IgD-negative memory B cell (primary cell): Measurements from ENCODE around the gene SYTL2. TPM values are rescaled to one million over a fixed set of nuclear protein-coding genes. Genes with fewer than 3 reads are reported as not detected.

Source experiments
- H3K27ac Mint-ChIP-seq, 3 donors: one replicate each; pipeline ENCODE4 v1.8.0; 2020 to 2022; ENCODE audit warnings: mild to moderate bottlenecking in 3 of 3, mixed read lengths in 3 of 3, moderate library complexity in 1 of 3
- H3K27me3 Mint-ChIP-seq: one replicate; pipeline ENCODE4 v1.8.0; 2021; ENCODE audit warnings: mixed read lengths
- H3K36me3 Mint-ChIP-seq: one replicate; pipeline ENCODE4 v1.8.0; 2020; ENCODE audit warnings: mild to moderate bottlenecking, mixed read lengths
- H3K4me1 Mint-ChIP-seq, 3 donors: one replicate each; pipeline ENCODE4 v1.8.0; 2020 to 2022; ENCODE audit warnings: mixed read lengths in 3 of 3, mild to moderate bottlenecking in 1 of 3
- H3K4me3 Mint-ChIP-seq, 4 donors: one replicate each; pipeline ENCODE4 v1.8.0; 2020 to 2022; ENCODE audit warnings: mild to moderate bottlenecking in 4 of 4, mixed read lengths in 4 of 4, moderate library complexity in 3 of 4
- H3K9me3 Mint-ChIP-seq, 3 donors: one replicate each; pipeline ENCODE4 v1.8.0; 2020 to 2021; ENCODE audit warnings: mixed read lengths in 3 of 3, mild to moderate bottlenecking in 1 of 3
- polyA plus RNA-seq: library from polyadenylated mRNA; unstranded; fragments of 300-500 nt; fragmentation: Illumina TruSeq; gene quantifications from one replicate; pipeline ENCODE4 v1.2.3, GENCODE V29; 2021

SYTL2 gene
- polyA plus RNA-seq, 1 donor from 2014 or later, result 1.3 TPM

- Mint-ChIP-seq H3K9me3 (no peaks in the 10 kb centered on the region), H3K27ac (no peak overlapping the region), H3K4me1 (no peaks in the 10 kb centered on the region), H3K36me3 (peaks cover 5% of the 10 kb centered on the region), H3K27me3 (peaks cover 7% of the 10 kb centered on the region), H3K4me3 (no peak overlapping the region)
These were observed 86.0 kb downstream of the SYTL2 start for GRCh38 chr11:85724748-85725465.

- H3K27ac Mint-ChIP-seq, result no peak overlapping the region
- H3K27me3 Mint-ChIP-seq, result peaks cover 8% of the 10 kb centered on the region
- H3K4me3 Mint-ChIP-seq, result no peak overlapping the region
- peaks cover 4% of the 10 kb centered on the region for H3K36me3 Mint-ChIP-seq
- no peaks in the 10 kb centered on the region for H3K9me3 Mint-ChIP-seq
- H3K4me1 Mint-ChIP-seq, result peaks cover 0 to 1% (median 0%) of the 10 kb centered on the region in 3 donors
These were observed 87.9 kb downstream of the SYTL2 start for GRCh38 chr11:85723088-85723487.

- Mint-ChIP-seq H3K4me3 (no peak overlapping the region), H3K36me3 (peaks cover 2% of the 10 kb centered on the region), H3K4me1 (peaks cover 0 to 1% (median 0%) of the 10 kb centered on the region in 3 donors), H3K27ac (no peak overlapping the region), H3K9me3 (no peaks in the 10 kb centered on the region), H3K27me3 (peaks cover 7% of the 10 kb centered on the region)
These were observed 89.8 kb downstream of the SYTL2 start for GRCh38 chr11:85721191-85721590.

- Mint-ChIP-seq H3K27ac (no peak overlapping the region), H3K36me3 (no peaks in the 10 kb centered on the region), H3K4me1 (peaks cover 0 to 1% (median 0%) of the 10 kb centered on the region in 3 donors), H3K27me3 (peaks cover 2% of the 10 kb centered on the region), H3K4me3 (no peak overlapping the region), H3K9me3 (no peaks in the 10 kb centered on the region)
These were observed 91.7 kb downstream of the SYTL2 start for GRCh38 chr11:85718991-85719807.

- Mint-ChIP-seq H3K9me3 (no peaks in the 10 kb centered on the region), H3K36me3 (no peaks in the 10 kb centered on the region), H3K27ac (no peak overlapping the region), H3K4me3 (no peak overlapping the region), H3K27me3 (peaks cover 2% of the 10 kb centered on the region), H3K4me1 (peaks cover 0 to 1% (median 0%) of the 10 kb centered on the region in 3 donors)
These were observed 92.6 kb downstream of the SYTL2 start for GRCh38 chr11:85718126-85718943.

GRCh38 chr11:85717429-85717828 is 93.5 kb downstream of the SYTL2 start:
- peaks cover 2% of the 10 kb centered on the region for H3K27me3 Mint-ChIP-seq
- H3K4me3 Mint-ChIP-seq, result no peak overlapping the region
- H3K36me3 Mint-ChIP-seq, result no peaks in the 10 kb centered on the region
- H3K9me3 Mint-ChIP-seq, result no peaks in the 10 kb centered on the region
- H3K4me1 Mint-ChIP-seq, result peaks cover 0 to 1% (median 0%) of the 10 kb centered on the region in 3 donors
- H3K27ac Mint-ChIP-seq, result no peak overlapping the region

GRCh38 chr11:85712953-85713352 is 98.0 kb downstream of the SYTL2 start:
- H3K27ac Mint-ChIP-seq, result no peak overlapping the region
- no peaks in the 10 kb centered on the region for H3K36me3 Mint-ChIP-seq
- no peaks in the 10 kb centered on the region for H3K4me1 Mint-ChIP-seq
- peaks cover 4% of the 10 kb centered on the region for H3K27me3 Mint-ChIP-seq
- H3K4me3 Mint-ChIP-seq, result no peak overlapping the region
- H3K9me3 Mint-ChIP-seq, result no peaks in the 10 kb centered on the region

GRCh38 chr11:85710917-85711316 is 100.0 kb downstream of the SYTL2 start:
- Mint-ChIP-seq H3K4me1 (no peaks in the 10 kb centered on the region), H3K36me3 (no peaks in the 10 kb centered on the region), H3K4me3 (no peak overlapping the region), H3K9me3 (no peaks in the 10 kb centered on the region), H3K27ac (no peak overlapping the region), H3K27me3 (peaks cover 4% of the 10 kb centered on the region)

- H3K9me3 Mint-ChIP-seq, result no peaks in the 10 kb centered on the region
- H3K27me3 Mint-ChIP-seq, result peaks cover 3% of the 10 kb centered on the region
- H3K4me3 Mint-ChIP-seq, result no peak overlapping the region
- H3K36me3 Mint-ChIP-seq, result no peaks in the 10 kb centered on the region
- H3K27ac Mint-ChIP-seq, result no peak overlapping the region
- no peaks in the 10 kb centered on the region for H3K4me1 Mint-ChIP-seq
These were observed 100.8 kb downstream of the SYTL2 start for GRCh38 chr11:85709941-85710702.

GRCh38 chr11:85705800-85706199 is 105.1 kb downstream of the SYTL2 start:
- Mint-ChIP-seq H3K27ac (no peak overlapping the region), H3K4me3 (no peak overlapping the region), H3K4me1 (no peaks in the 10 kb centered on the region), H3K9me3 (no peaks in the 10 kb centered on the region), H3K27me3 (peaks cover 3% of the 10 kb centered on the region), H3K36me3 (no peaks in the 10 kb centered on the region)

GRCh38 chr11:85704967-85705366 is 106.0 kb downstream of the SYTL2 start:
- H3K9me3 Mint-ChIP-seq, result no peaks in the 10 kb centered on the region
- H3K27ac Mint-ChIP-seq, result no peak overlapping the region
- no peak overlapping the region for H3K4me3 Mint-ChIP-seq

GRCh38 chr11:85699957-85700741 is 110.8 kb downstream of the SYTL2 start:
- no peaks in the 10 kb centered on the region for H3K36me3 Mint-ChIP-seq
- H3K27ac Mint-ChIP-seq, result peak overlapping the region in 2 of 3 donors; percentile 16 to 78
- H3K4me1 Mint-ChIP-seq, result peaks cover 9 to 17% (median 16%) of the 10 kb centered on the region in 3 donors
- peak overlapping the region in 2 of 4 donors; percentile 59 to 67 for H3K4me3 Mint-ChIP-seq
- H3K27me3 Mint-ChIP-seq, result no peaks in the 10 kb centered on the region
- no peaks in the 10 kb centered on the region for H3K9me3 Mint-ChIP-seq

More at GRCh38 chr11:85704967-85705366, 106.0 kb downstream of the SYTL2 start:
- peaks cover 3 to 7% (median 4%) of the 10 kb centered on the region in 3 donors for H3K4me1 Mint-ChIP-seq
- H3K27me3 Mint-ChIP-seq, result peaks cover 3% of the 10 kb centered on the region
- no peaks in the 10 kb centered on the region for H3K36me3 Mint-ChIP-seq

GRCh38 chr11:85698195-85698594 is 112.7 kb downstream of the SYTL2 start:
- Mint-ChIP-seq H3K27ac (no peak overlapping the region), H3K27me3 (no peaks in the 10 kb centered on the region), H3K4me1 (peaks cover 9 to 17% (median 16%) of the 10 kb centered on the region in 3 donors), H3K4me3 (no peak overlapping the region), H3K9me3 (no peaks in the 10 kb centered on the region), H3K36me3 (no peaks in the 10 kb centered on the region)

GRCh38 chr11:85697747-85698146 is 113.2 kb downstream of the SYTL2 start:
- H3K4me1 Mint-ChIP-seq, result peaks cover 9 to 17% (median 16%) of the 10 kb centered on the region in 3 donors
- no peaks in the 10 kb centered on the region for H3K36me3 Mint-ChIP-seq
- no peaks in the 10 kb centered on the region for H3K27me3 Mint-ChIP-seq
- no peaks in the 10 kb centered on the region for H3K9me3 Mint-ChIP-seq
- H3K27ac Mint-ChIP-seq, result no peak overlapping the region
- no peak overlapping the region for H3K4me3 Mint-ChIP-seq
